HG03469 (cell line): ENCODE data around the gene KCNQ4.
A peak's percentile ranks its signal among the peaks of the same experiment; 100 is the strongest.

ENCODE experiments used
- ATAC-seq: cut with Tn5 transposase; IDR thresholded peaks from one replicate; pipeline ENCODE4 v1.9.1; 2021; ENCODE audit warnings: mild to moderate bottlenecking, moderate library complexity, moderate number of reproducible peaks; ENCODE audit not compliant: unreplicated experiment

Gene KCNQ4

GRCh38 chr1:40754201-40754600 is 29.4 kb upstream of the KCNQ4 start:
- ATAC-seq, result no peak

GRCh38 chr1:40755067-40755466 is 28.5 kb upstream of the KCNQ4 start:
- no peak for ATAC-seq

GRCh38 chr1:40756523-40756922 is 27.1 kb upstream of the KCNQ4 start:
- ATAC-seq, result no peak

- ATAC-seq, result no peak
These were observed 26.5 kb upstream of the KCNQ4 start for GRCh38 chr1:40757084-40757483.

GRCh38 chr1:40758004-40758403 is 25.6 kb upstream of the KCNQ4 start:
- ATAC-seq, result no peak

- ATAC-seq, result no peak
These were observed 24.8 kb upstream of the KCNQ4 start for GRCh38 chr1:40758578-40759343.

- no peak for ATAC-seq
These were observed 22.6 kb upstream of the KCNQ4 start for GRCh38 chr1:40760984-40761383.

- no peak for ATAC-seq
These were observed 21.3 kb upstream of the KCNQ4 start for GRCh38 chr1:40762144-40762923.

- peak; percentile 42 for ATAC-seq
These were observed 19.6 kb upstream of the KCNQ4 start for GRCh38 chr1:40763742-40764532.

GRCh38 chr1:40764981-40765380 is 18.6 kb upstream of the KCNQ4 start:
- no peak for ATAC-seq

- no peak for ATAC-seq
These were observed 17.6 kb upstream of the KCNQ4 start for GRCh38 chr1:40766017-40766416.

GRCh38 chr1:40766560-40766959 is 17.0 kb upstream of the KCNQ4 start:
- ATAC-seq, result no peak

GRCh38 chr1:40768146-40768990 is 15.2 kb upstream of the KCNQ4 start:
- ATAC-seq, result no peak

- no peak for ATAC-seq
These were observed 13.8 kb upstream of the KCNQ4 start for GRCh38 chr1:40769815-40770214.

GRCh38 chr1:40770296-40771070 is 13.1 kb upstream of the KCNQ4 start:
- no peak for ATAC-seq

- no peak for ATAC-seq
These were observed 11.2 kb upstream of the KCNQ4 start for GRCh38 chr1:40772146-40772955.

GRCh38 chr1:40773748-40774265 is 9.8 kb upstream of the KCNQ4 start:
- ATAC-seq, result no peak

GRCh38 chr1:40774266-40774998 is 9.2 kb upstream of the KCNQ4 start:
- no peak for ATAC-seq
